Right lobe of liver (tissue), 6 donors: ENCODE measurements around the gene ZDHHC14. TPM values are rescaled to one million over a fixed set of nuclear protein-coding genes. Genes with fewer than 3 reads are reported as not detected.

Experiments
- ATAC-seq, 4 donors: fragments of 200-7000 bp; cut with Tn5 transposase; one replicate each; pipeline ENCODE4 v1.9.1; 2020; ENCODE audit warnings: mild to moderate bottlenecking in 4 of 4, moderate library complexity in 4 of 4
- DNase-seq, 3 donors: peaks; one replicate each; pipeline ENCODE4 v3.0.0-alpha.2; 2020
- H3K27ac ChIP-seq, 3 donors: fragments of 200-600 bp; one replicate each; pipeline ENCODE4 v1.8.0; 2022
- H3K27me3 ChIP-seq, 2 donors: fragments of 200-600 bp; one replicate each; pipeline ENCODE4 v1.8.0; 2022
- H3K36me3 ChIP-seq, 4 donors: fragments of 200-600 bp; sonication (generic) in 1 of 4; one replicate each; pipeline versions ENCODE4 v1.5.1 to v1.8.0; 2017 to 2022; ENCODE audit warnings: control low read depth in 1 of 4
- H3K4me1 ChIP-seq, 4 donors: fragments of 200-600 bp; sonication (generic) in 1 of 4; one replicate each; pipeline versions ENCODE4 v1.5.1 to v1.8.0; 2017 to 2022; ENCODE audit warnings: control low read depth in 1 of 4
- H3K4me3 ChIP-seq, 3 donors: fragments of 200-600 bp; one replicate each; pipeline ENCODE4 v1.8.0; 2022
- H3K9me3 ChIP-seq, 4 donors: fragments of 200-600 bp; sonication (generic) in 1 of 4; one replicate each; pipeline versions ENCODE4 v1.5.1 to v1.8.0; 2017 to 2022; ENCODE audit warnings: control low read depth in 1 of 4
- POLR2A ChIP-seq: fragments of 450-650 bp; IDR thresholded peaks from one replicate; pipeline ENCODE4 v1.6.1; 2017; ENCODE audit warnings: antibody characterized with exemption, mild to moderate bottlenecking
- WGBS: methylation state at CpG from one replicate; pipeline ENCODE4 v1.1.6; 2018; ENCODE audit warnings: low coverage, low lambda C conversion rate; ENCODE audit not compliant: insufficient coverage; ENCODE audit errors: missing lambda C conversion rate; 5-methylcytosine and 5-hydroxymethylcytosine counted together
- intact Hi-C, 2 donors: fragments of 100-400 bp; cut with DNase I; formaldehyde crosslinking; loops; one replicate each; pipeline versions ENCODE4 v1.11.2 to v1.14.1; 2022
- total RNA-seq, 6 experiments: library from RNA; depleted of rRNA in 2 of 6; stranded (reverse); fragments of >200 nt in 2 of 6; fragmentation: NEBNext Ultra II Directional in 3 of 6; extraction: Animal tissue kit (Norgen Biotek cat#: 25700) in 3 of 6; gene quantifications; one replicate each; pipeline versions ENCODE4 v1.1.0 to v1.2.4, GENCODE V29; 2016 to 2023
- TF ChIP-seq, protein P1 (sequence below), 4 donors: fragments of 200-600 bp in 3 of 4; fragments of 450-650 bp in 1 of 4; IDR thresholded peaks; one replicate each; pipeline versions ENCODE4 v1.5.1 to v1.8.0; 2016 to 2022; ENCODE audit warnings: antibody characterized with exemption in 4 of 4, mild to moderate bottlenecking in 2 of 4
- donor health status: DM: no; HTN: yes; CAD: no.
- donor health status: DM: no; HTN: no; CAD: no.
- donor health status: DM: no; HTN: no; CAD: no.
- donor health status: DM: no; HTN: yes; CAD: no.
- donor health status: DM: no; HTN: yes; CAD: no.

The ZDHHC14 gene
- total RNA-seq, 6 experiments from 2014 or later = 7.3 to 13.0 (median 10.3) TPM

- no CpG with 5 or more reads among the region's 2 CpGs for WGBS
- intact Hi-C loops = no loop called here
- no peak for ATAC-seq
Measured at GRCh38 chr6:157398151-157398550, 17.2 kb downstream of the ZDHHC14 start.

GRCh38 chr6:157400676-157401075 is 19.7 kb downstream of the ZDHHC14 start:
- Histone ChIP-seq H3K27ac (no peak overlapping the region), H3K36me3 (no peaks in the 10 kb centered on the region), H3K4me1 (no peaks in the 10 kb centered on the region), H3K4me3 (no peak overlapping the region), H3K9me3 (no peaks in the 10 kb centered on the region), H3K27me3 (no peaks in the 10 kb centered on the region)
- intact Hi-C loops = no loop called here
- WGBS = 69% methylated on average over 6 of the region's 7 CpGs
- ATAC-seq (no peak), DNase-seq (no peak)
- no peak for TF ChIP-seq POLR2A
- TF ChIP-seq, protein P1, sequence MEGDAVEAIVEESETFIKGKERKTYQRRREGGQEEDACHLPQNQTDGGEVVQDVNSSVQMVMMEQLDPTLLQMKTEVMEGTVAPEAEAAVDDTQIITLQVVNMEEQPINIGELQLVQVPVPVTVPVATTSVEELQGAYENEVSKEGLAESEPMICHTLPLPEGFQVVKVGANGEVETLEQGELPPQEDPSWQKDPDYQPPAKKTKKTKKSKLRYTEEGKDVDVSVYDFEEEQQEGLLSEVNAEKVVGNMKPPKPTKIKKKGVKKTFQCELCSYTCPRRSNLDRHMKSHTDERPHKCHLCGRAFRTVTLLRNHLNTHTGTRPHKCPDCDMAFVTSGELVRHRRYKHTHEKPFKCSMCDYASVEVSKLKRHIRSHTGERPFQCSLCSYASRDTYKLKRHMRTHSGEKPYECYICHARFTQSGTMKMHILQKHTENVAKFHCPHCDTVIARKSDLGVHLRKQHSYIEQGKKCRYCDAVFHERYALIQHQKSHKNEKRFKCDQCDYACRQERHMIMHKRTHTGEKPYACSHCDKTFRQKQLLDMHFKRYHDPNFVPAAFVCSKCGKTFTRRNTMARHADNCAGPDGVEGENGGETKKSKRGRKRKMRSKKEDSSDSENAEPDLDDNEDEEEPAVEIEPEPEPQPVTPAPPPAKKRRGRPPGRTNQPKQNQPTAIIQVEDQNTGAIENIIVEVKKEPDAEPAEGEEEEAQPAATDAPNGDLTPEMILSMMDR (IDR thresholded peaks at IDR 0.05) = no peak

More at GRCh38 chr6:157398151-157398550, 17.2 kb downstream of the ZDHHC14 start:
- Histone ChIP-seq H3K4me1 (no peaks in the 10 kb centered on the region), H3K4me3 (no peak overlapping the region), H3K27ac (no peak overlapping the region), H3K9me3 (no peaks in the 10 kb centered on the region), H3K27me3 (no peaks in the 10 kb centered on the region), H3K36me3 (no peaks in the 10 kb centered on the region)
- no peak for DNase-seq
- TF ChIP-seq, protein P1 (IDR thresholded peaks at IDR 0.05) = no peak
- TF ChIP-seq POLR2A = no peak

DNA sequence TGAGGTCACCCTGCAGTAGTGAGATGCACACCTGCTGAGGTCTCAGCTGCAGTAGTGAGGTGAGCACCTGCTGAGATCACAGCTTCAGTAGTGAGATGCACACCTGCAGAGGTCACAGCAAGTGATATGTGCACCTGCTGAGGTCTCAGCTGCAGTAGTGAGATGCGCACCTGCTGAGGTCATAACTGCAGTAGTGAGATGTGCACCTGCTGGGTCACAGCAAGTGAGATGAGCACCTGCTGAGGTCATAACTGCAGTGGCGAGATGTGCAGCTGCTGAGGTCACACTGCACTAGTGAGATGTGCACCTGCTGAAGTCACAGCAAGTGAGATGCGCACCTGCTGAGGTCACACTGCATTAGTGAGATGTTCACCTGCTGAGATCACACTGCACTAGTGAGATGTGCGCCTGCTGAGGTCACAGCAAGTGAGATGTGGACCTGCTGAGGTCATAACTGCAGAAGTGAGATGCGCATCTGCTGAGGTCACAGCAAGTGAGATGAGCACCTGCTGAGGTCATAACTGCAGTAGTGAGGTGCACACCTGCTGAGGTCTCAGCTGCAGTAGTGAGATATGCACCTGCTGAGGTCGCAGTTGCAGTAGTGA is 20.8 kb downstream of the ZDHHC14 start:
- H3K27me3 ChIP-seq = no peaks in the 10 kb centered on the region
- no peaks in the 10 kb centered on the region for H3K9me3 ChIP-seq
- no peak overlapping the region for H3K4me3 ChIP-seq
- no peak overlapping the region for H3K27ac ChIP-seq
- no peaks in the 10 kb centered on the region for H3K4me1 ChIP-seq
- whole genome bisulfite sequencing = no CpG with 5 or more reads among the region's 6 CpGs
- intact Hi-C loops = no loop called here
- TF ChIP-seq, protein P1 (IDR thresholded peaks at IDR 0.05) = no peak
- no peak for TF ChIP-seq POLR2A
- ATAC-seq = no peak
- no peak for DNase-seq
- no peaks in the 10 kb centered on the region for H3K36me3 ChIP-seq

- 100% methylated on average over 3 of the region's 3 CpGs for WGBS
- Histone ChIP-seq H3K36me3 (no peaks in the 10 kb centered on the region), H3K4me3 (no peak overlapping the region), H3K4me1 (peaks cover 0 to 12% (median 2%) of the 10 kb centered on the region in 4 donors), H3K9me3 (no peaks in the 10 kb centered on the region), H3K27ac (no peak overlapping the region), H3K27me3 (no peaks in the 10 kb centered on the region)
- ATAC-seq (no peak), DNase-seq (no peak)
- TF ChIP-seq, protein P1 (IDR thresholded peaks at IDR 0.05) = no peak
- TF ChIP-seq POLR2A = no peak
- intact Hi-C loops = no loop called here
Measured at GRCh38 chr6:157402996-157403685, 22.2 kb downstream of the ZDHHC14 start.
